HT1080 (cell line): ENCODE data around the gene RAB31. TPM values are rescaled to one million over a fixed set of nuclear protein-coding genes. Genes with fewer than 3 reads are reported as not detected.
"Not testable (repeated sequence)": the region's sequence is repeated elsewhere in the genome, so short reads cannot be mapped to it uniquely, and the experiment has no call there.

Experiments
- DNase-seq: peaks from one replicate; pipeline ENCODE4 v3.0.0-alpha.2; 2015; ENCODE audit warnings: low read depth
- total RNA-seq: library from RNA; depleted of rRNA; stranded (reverse); fragments of >200 nt; shearing (Covaris generic); gene quantifications from 2 replicates; pipeline ENCODE4 v1.2.3, GENCODE V29; 2014

RAB31 gene
- total RNA-seq, 1 experiment from 2014 or later: 82.2 TPM

GRCh38 chr18:9835825-9836224 is 127.7 kb downstream of the RAB31 start:
- DNase-seq: no peak

- no peak for DNase-seq
Measured at GRCh38 chr18:9838144-9838877, 130.2 kb downstream of the RAB31 start.

GRCh38 chr18:9839211-9839610 is 131.1 kb downstream of the RAB31 start:
- DNase-seq: no peak

- DNase-seq: no peak
Measured at GRCh38 chr18:9839853-9840252, 131.8 kb downstream of the RAB31 start.

- DNase-seq: no peak
Measured at GRCh38 chr18:9841752-9842151, 133.7 kb downstream of the RAB31 start.

GRCh38 chr18:9842448-9842847 is 134.3 kb downstream of the RAB31 start:
- DNase-seq: no peak

GRCh38 chr18:9845256-9845655 is 137.2 kb downstream of the RAB31 start:
- DNase-seq: no peak

GRCh38 chr18:9846162-9846925 is 138.2 kb downstream of the RAB31 start:
- DNase-seq: no peak

- DNase-seq: no peak
Measured at GRCh38 chr18:9848170-9848879, 140.2 kb downstream of the RAB31 start.

GRCh38 chr18:9849407-9850283 is 141.5 kb downstream of the RAB31 start:
- peak; percentile 12 for DNase-seq

GRCh38 chr18:9850309-9850708 is 142.2 kb downstream of the RAB31 start:
- no peak for DNase-seq

- DNase-seq: no peak
Measured at GRCh38 chr18:9851511-9851910, 143.4 kb downstream of the RAB31 start.

GRCh38 chr18:9852266-9853081 is 144.4 kb downstream of the RAB31 start:
- DNase-seq: no peak

GRCh38 chr18:9854801-9855676 is 146.9 kb downstream of the RAB31 start:
- no peak for DNase-seq

GRCh38 chr18:9855681-9856080 is 147.6 kb downstream of the RAB31 start:
- DNase-seq: no peak

- DNase-seq: no peak
Measured at GRCh38 chr18:9856092-9856491, 148.0 kb downstream of the RAB31 start.

- not testable (repeated sequence) for DNase-seq
Measured at GRCh38 chr18:9857479-9857998, 149.4 kb downstream of the RAB31 start.

- no peak for DNase-seq
Measured at GRCh38 chr18:9858642-9859041, 150.5 kb downstream of the RAB31 start.

GRCh38 chr18:9859232-9859631 is 151.1 kb downstream of the RAB31 start:
- DNase-seq: no peak
